ENCODE data around the gene BLVRA. TPM values are rescaled to one million over a fixed set of nuclear protein-coding genes. Genes with fewer than 3 reads are reported as not detected.
"Not testable (repeated sequence)": the region's sequence is repeated elsewhere in the genome, so short reads cannot be mapped to it uniquely, and the experiment has no call there.

The BLVRA gene
- total RNA-seq, 1 donor from 2014 or later: 19.3 TPM

GRCh38 chr7:43779045-43779812 lies 20.7 kb downstream of the BLVRA start:
- no peak overlapping the region for H3K4me3 Mint-ChIP-seq
- no peaks in the 10 kb centered on the region for H3K9me3 Mint-ChIP-seq
- peaks cover 11% of the 10 kb centered on the region for H3K36me3 Mint-ChIP-seq
- H3K4me1 Mint-ChIP-seq (ENCODE audit: unreplicated experiment): peaks cover 6% of the 10 kb centered on the region
- no peak for TF ChIP-seq CTCF (conservative IDR thresholded peaks at IDR 0.05)
- no peak overlapping the region for H3K27ac Mint-ChIP-seq
- no peak for DNase-seq (ENCODE audit: extremely low spot score, unreplicated experiment)
- no peaks in the 10 kb centered on the region for H3K27me3 Mint-ChIP-seq

DNA sequence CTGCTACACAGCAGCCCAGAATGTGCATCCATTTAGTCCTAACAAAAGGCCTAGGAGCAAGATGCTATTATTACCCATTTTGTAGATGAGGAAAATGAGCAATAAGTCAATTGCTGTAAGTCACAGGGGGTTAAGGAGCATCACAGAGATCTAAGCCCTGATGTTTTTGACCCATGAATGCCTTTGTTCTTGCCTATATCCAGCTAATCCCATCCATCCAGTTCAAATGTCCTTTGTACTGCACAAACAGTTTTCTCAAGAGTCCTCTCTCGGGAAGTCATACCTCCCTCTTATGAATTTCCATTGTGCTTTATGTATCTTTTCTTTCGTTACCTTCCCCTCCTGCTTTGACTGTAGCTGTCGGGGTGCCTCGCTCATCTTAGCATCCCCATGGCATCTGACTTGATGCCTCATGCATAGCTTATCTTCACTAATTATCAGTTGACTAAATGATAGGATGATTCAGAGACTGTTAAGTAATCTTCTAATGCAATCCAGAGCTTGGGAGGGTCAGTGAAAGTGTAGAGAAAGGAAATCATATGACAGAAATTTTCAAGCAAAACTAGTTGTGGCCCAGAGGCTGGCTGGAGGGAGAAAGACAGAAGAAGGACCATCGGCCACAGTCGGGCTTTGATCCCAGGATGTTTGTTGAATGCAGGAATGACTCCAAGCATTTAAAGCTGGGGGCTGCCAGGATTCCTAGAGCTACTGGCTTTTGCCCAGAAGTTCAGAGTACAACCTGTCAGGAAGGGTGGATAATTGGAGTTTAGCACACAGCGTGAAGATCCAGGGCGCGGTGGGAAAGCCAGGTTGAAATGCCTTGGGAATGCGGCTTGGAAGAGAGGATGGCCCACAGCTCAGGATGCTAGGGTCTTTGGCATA lies 23.5 kb downstream of the BLVRA start:
- no peak for TF ChIP-seq CTCF (conservative IDR thresholded peaks at IDR 0.05)
- DNase-seq (ENCODE audit: extremely low spot score, unreplicated experiment): no peak
- Mint-ChIP-seq H3K9me3 (no peaks in the 10 kb centered on the region), H3K36me3 (peaks cover 9% of the 10 kb centered on the region), H3K4me1 (ENCODE audit: unreplicated experiment) (peaks cover 6% of the 10 kb centered on the region), H3K4me3 (no peak overlapping the region), H3K27ac (no peak overlapping the region), H3K27me3 (no peaks in the 10 kb centered on the region)

- no peaks in the 10 kb centered on the region for H3K9me3 Mint-ChIP-seq
Observed at GRCh38 chr7:43782768-43783555, 24.5 kb downstream of the BLVRA start.

DNA sequence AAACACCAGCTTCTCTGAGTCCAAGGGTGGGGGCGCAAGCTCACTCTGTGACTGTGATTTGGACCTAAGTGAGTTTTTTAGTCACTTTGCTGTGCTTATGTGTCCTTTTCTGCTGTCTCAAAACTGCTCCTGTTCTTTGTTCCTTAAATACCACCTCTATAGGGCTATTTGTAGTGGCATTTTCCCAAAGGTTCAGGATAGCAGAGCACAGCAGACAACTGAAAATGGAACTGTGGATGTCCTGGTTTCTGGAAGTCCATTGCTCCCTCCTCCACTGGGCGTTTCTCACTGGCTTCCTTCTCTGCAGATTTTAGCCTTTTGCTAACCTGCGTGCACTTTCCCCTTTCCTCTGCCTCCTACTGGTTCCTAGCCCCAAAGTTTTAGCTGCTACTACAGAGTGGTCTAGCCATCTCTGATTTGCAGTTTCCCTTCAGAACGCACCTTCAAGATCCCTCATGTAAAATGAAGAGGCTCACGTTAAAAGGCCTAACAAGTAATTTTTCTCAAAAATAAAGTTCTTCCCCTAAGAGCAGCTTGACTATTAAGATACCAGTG lies 25.6 kb downstream of the BLVRA start:
- H3K9me3 Mint-ChIP-seq: no peaks in the 10 kb centered on the region
- peaks cover 9% of the 10 kb centered on the region for H3K36me3 Mint-ChIP-seq
- H3K27me3 Mint-ChIP-seq: no peaks in the 10 kb centered on the region
- TF ChIP-seq CTCF (conservative IDR thresholded peaks at IDR 0.05): no peak
- H3K4me3 Mint-ChIP-seq: no peak overlapping the region
- DNase-seq (ENCODE audit: extremely low spot score, unreplicated experiment): no peak
- H3K27ac Mint-ChIP-seq: no peak overlapping the region
- H3K4me1 Mint-ChIP-seq (ENCODE audit: unreplicated experiment): peaks cover 6% of the 10 kb centered on the region

More at GRCh38 chr7:43782768-43783555, 24.5 kb downstream of the BLVRA start:
- DNase-seq (ENCODE audit: extremely low spot score, unreplicated experiment): no peak
- no peak overlapping the region for H3K27ac Mint-ChIP-seq
- peaks cover 6% of the 10 kb centered on the region for H3K4me1 Mint-ChIP-seq (ENCODE audit: unreplicated experiment)
- no peaks in the 10 kb centered on the region for H3K27me3 Mint-ChIP-seq
- no peak for TF ChIP-seq CTCF (conservative IDR thresholded peaks at IDR 0.05)
- peaks cover 9% of the 10 kb centered on the region for H3K36me3 Mint-ChIP-seq
- no peak overlapping the region for H3K4me3 Mint-ChIP-seq

DNA sequence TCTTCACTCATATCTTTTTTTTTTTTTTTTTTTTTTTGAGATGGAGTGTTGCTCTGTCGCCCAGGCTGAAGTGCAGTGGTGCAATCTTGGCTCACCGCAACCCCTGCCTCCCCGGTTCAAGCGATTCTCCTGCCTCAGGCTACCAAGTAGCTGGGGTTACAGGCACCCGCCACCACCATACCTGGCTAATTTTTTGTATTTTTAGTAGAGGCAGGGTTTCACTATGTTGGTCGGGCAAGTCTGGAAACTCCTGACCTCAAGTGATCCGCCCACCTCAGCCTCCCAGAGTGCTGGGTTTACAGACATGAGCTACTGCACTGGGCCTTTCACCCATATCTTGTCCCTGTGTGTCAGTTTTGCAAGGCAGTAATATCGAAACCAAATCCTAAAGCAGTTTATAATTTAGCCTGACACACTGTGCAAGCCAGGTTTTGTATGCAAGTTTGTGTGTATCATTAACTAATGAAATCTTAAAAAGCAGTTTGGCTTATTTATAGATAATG lies 26.2 kb downstream of the BLVRA start:
- H3K9me3 Mint-ChIP-seq; H3K4me1 Mint-ChIP-seq (ENCODE audit: unreplicated experiment); H3K27ac Mint-ChIP-seq; DNase-seq (ENCODE audit: extremely low spot score, unreplicated experiment); H3K27me3 Mint-ChIP-seq; H3K4me3 Mint-ChIP-seq: not testable (repeated sequence)
- H3K36me3 Mint-ChIP-seq: peaks cover 10% of the 10 kb centered on the region

All from type B pancreatic cell (in vitro differentiated cells).